Activated CD8-positive, alpha-beta memory T cell treated with anti-CD3 and anti-CD28 coated beads, Interleukin-2, amount 50 U/mL, for 4 hours (primary cell): ENCODE measurements around the gene PPFIBP1.
A peak's percentile ranks its signal among the peaks of the same experiment; 100 is the strongest.

Experiments
- DNase-seq: peaks from one replicate; pipeline ENCODE4 v3.0.0-alpha.2; 2020

Gene PPFIBP1

GRCh38 chr12:27523642-27524493 is at the start of gene PPFIBP1:
PPFIBP1 (plus strand) TSS chr12:27524206; CDS start chr12:27633397, 109,191 bp downstream.
- peak; percentile 99 for DNase-seq

GRCh38 chr12:27474344-27474743 is 49.7 kb upstream of the PPFIBP1 start:
- DNase-seq: no peak

- DNase-seq: no peak
Measured at GRCh38 chr12:27477049-27477448, 47.0 kb upstream of the PPFIBP1 start.

- DNase-seq: no peak
Measured at GRCh38 chr12:27478949-27479348, 45.1 kb upstream of the PPFIBP1 start.

GRCh38 chr12:27480016-27480415 is 44.0 kb upstream of the PPFIBP1 start:
- no peak for DNase-seq

- no peak for DNase-seq
Measured at GRCh38 chr12:27486961-27487360, 37.0 kb upstream of the PPFIBP1 start.

- no peak for DNase-seq
Measured at GRCh38 chr12:27488479-27488878, 35.5 kb upstream of the PPFIBP1 start.

GRCh38 chr12:27491226-27491625 is 32.8 kb upstream of the PPFIBP1 start:
- no peak for DNase-seq

GRCh38 chr12:27493260-27493940 is 30.6 kb upstream of the PPFIBP1 start:
- no peak for DNase-seq

- DNase-seq: no peak
Measured at GRCh38 chr12:27497446-27497845, 26.6 kb upstream of the PPFIBP1 start.

- no peak for DNase-seq
Measured at GRCh38 chr12:27498149-27498548, 25.9 kb upstream of the PPFIBP1 start.

- DNase-seq: no peak
Measured at GRCh38 chr12:27498761-27499160, 25.2 kb upstream of the PPFIBP1 start.

GRCh38 chr12:27499377-27499776 is 24.6 kb upstream of the PPFIBP1 start:
- DNase-seq: no peak

- no peak for DNase-seq
Measured at GRCh38 chr12:27500546-27500945, 23.5 kb upstream of the PPFIBP1 start.

- no peak for DNase-seq
Measured at GRCh38 chr12:27502021-27502435, 22.0 kb upstream of the PPFIBP1 start.

GRCh38 chr12:27504507-27504906 is 19.5 kb upstream of the PPFIBP1 start:
- DNase-seq: no peak

GRCh38 chr12:27505109-27505508 is 18.9 kb upstream of the PPFIBP1 start:
- no peak for DNase-seq

- DNase-seq: no peak
Measured at GRCh38 chr12:27505761-27506160, 18.2 kb upstream of the PPFIBP1 start.

GRCh38 chr12:27506645-27507189 is 17.3 kb upstream of the PPFIBP1 start:
- DNase-seq: no peak

GRCh38 chr12:27508736-27509431 is 15.1 kb upstream of the PPFIBP1 start:
- DNase-seq: no peak

GRCh38 chr12:27511031-27511722 is 12.8 kb upstream of the PPFIBP1 start:
- no peak for DNase-seq

GRCh38 chr12:27511723-27512045 is 12.3 kb upstream of the PPFIBP1 start:
- DNase-seq: no peak
